Ishikawa (cell line): ENCODE data around the gene PIP4K2B.

Experiments
- CEBPB ChIP-seq: IDR thresholded peaks from 2 replicates; pipeline ENCODE4 v1.6.1; 2012
- CREB1 ChIP-seq: IDR thresholded peaks from 2 replicates; pipeline ENCODE4 v1.6.1; 2012; ENCODE audit warnings: low read depth
- EP300 ChIP-seq: IDR thresholded peaks from 2 replicates; pipeline ENCODE4 v1.6.1; 2012; ENCODE audit warnings: borderline replicate concordance
- NFIC ChIP-seq: IDR thresholded peaks from 2 replicates; pipeline ENCODE4 v1.6.1; 2012
- RAD21 ChIP-seq: IDR thresholded peaks from 2 replicates; pipeline ENCODE4 v1.6.1; 2012; ENCODE audit warnings: low read depth
- TAF1 ChIP-seq: IDR thresholded peaks from 2 replicates; pipeline ENCODE4 v1.6.1; 2012; ENCODE audit warnings: low read depth, mild to moderate bottlenecking
- TCF12 ChIP-seq: IDR thresholded peaks from 2 replicates; pipeline ENCODE4 v1.6.1; 2012; ENCODE audit warnings: low read depth
- TEAD4 ChIP-seq: IDR thresholded peaks from 2 replicates; pipeline ENCODE4 v1.6.1; 2012
- YY1 ChIP-seq: IDR thresholded peaks from 2 replicates; pipeline ENCODE4 v1.6.1; 2012; ENCODE audit warnings: low read depth
- ZBTB7A ChIP-seq: IDR thresholded peaks from 2 replicates; pipeline ENCODE4 v1.6.1; 2012; ENCODE audit warnings: low read depth
- TF ChIP-seq, protein P1 (sequence below): IDR thresholded peaks from 2 replicates; pipeline ENCODE4 v1.6.1; 2012; ENCODE audit warnings: low read depth, mild to moderate bottlenecking
- TF ChIP-seq, protein P2 (sequence below): IDR thresholded peaks from 2 replicates; pipeline ENCODE4 v1.6.1; 2012

DNA sequence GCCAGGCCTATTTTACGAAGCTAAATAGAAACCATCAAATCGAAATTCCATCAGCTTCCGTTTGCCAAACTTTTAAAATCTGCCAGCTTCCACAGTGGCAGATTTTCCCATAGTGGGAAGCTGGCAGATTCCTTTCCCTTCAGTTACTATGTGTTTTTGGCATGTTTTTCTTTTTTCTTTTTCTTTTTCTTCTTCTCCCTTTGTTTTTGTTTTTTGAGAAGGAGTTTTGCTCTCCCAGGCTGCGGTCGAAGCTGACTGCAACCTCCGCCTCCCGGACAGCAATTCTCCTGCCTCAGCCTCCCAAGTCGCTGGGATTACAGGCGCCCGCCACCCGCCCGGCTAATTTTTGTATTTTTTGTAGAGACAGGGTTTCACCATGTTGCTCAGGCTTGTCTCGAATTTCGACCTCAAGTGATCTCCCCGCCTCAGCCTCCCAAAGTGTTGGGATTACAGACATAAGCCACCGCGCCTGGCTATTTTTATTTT, 26.4 kb upstream of the PIP4K2B start:
- no peak for TF ChIP-seq TCF12
- no peak for TF ChIP-seq CEBPB
- no peak for TF ChIP-seq TEAD4
- no peak for TF ChIP-seq NFIC
- TF ChIP-seq RAD21, result no peak
- no peak for TF ChIP-seq ZBTB7A
- no peak for TF ChIP-seq YY1
- TF ChIP-seq TAF1, result no peak
- TF ChIP-seq, protein P1, sequence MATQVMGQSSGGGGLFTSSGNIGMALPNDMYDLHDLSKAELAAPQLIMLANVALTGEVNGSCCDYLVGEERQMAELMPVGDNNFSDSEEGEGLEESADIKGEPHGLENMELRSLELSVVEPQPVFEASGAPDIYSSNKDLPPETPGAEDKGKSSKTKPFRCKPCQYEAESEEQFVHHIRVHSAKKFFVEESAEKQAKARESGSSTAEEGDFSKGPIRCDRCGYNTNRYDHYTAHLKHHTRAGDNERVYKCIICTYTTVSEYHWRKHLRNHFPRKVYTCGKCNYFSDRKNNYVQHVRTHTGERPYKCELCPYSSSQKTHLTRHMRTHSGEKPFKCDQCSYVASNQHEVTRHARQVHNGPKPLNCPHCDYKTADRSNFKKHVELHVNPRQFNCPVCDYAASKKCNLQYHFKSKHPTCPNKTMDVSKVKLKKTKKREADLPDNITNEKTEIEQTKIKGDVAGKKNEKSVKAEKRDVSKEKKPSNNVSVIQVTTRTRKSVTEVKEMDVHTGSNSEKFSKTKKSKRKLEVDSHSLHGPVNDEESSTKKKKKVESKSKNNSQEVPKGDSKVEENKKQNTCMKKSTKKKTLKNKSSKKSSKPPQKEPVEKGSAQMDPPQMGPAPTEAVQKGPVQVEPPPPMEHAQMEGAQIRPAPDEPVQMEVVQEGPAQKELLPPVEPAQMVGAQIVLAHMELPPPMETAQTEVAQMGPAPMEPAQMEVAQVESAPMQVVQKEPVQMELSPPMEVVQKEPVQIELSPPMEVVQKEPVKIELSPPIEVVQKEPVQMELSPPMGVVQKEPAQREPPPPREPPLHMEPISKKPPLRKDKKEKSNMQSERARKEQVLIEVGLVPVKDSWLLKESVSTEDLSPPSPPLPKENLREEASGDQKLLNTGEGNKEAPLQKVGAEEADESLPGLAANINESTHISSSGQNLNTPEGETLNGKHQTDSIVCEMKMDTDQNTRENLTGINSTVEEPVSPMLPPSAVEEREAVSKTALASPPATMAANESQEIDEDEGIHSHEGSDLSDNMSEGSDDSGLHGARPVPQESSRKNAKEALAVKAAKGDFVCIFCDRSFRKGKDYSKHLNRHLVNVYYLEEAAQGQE, result no peak
- TF ChIP-seq, protein P2, sequence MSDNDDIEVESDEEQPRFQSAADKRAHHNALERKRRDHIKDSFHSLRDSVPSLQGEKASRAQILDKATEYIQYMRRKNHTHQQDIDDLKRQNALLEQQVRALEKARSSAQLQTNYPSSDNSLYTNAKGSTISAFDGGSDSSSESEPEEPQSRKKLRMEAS, result no peak
- TF ChIP-seq CREB1, result no peak
- TF ChIP-seq EP300, result no peak
